GM21528 (cell line): Measurements from ENCODE around the gene HCCS.

ENCODE experiments used
- ATAC-seq: cut with Tn5 transposase; IDR thresholded peaks from one replicate; pipeline ENCODE4 v1.9.1; 2021; ENCODE audit warnings: mild to moderate bottlenecking, moderate library complexity; ENCODE audit not compliant: unreplicated experiment, low FRiP score

Gene HCCS

GRCh38 chrX:11111037-11111851 is at the start of gene HCCS:
HCCS (plus strand) TSS chrX:11111332; CDS start chrX:11112061, 729 bp downstream.
- peak; percentile 95 for ATAC-seq

GRCh38 chrX:11064276-11064675 is 46.9 kb upstream of the HCCS start:
- ATAC-seq = no peak

DNA sequence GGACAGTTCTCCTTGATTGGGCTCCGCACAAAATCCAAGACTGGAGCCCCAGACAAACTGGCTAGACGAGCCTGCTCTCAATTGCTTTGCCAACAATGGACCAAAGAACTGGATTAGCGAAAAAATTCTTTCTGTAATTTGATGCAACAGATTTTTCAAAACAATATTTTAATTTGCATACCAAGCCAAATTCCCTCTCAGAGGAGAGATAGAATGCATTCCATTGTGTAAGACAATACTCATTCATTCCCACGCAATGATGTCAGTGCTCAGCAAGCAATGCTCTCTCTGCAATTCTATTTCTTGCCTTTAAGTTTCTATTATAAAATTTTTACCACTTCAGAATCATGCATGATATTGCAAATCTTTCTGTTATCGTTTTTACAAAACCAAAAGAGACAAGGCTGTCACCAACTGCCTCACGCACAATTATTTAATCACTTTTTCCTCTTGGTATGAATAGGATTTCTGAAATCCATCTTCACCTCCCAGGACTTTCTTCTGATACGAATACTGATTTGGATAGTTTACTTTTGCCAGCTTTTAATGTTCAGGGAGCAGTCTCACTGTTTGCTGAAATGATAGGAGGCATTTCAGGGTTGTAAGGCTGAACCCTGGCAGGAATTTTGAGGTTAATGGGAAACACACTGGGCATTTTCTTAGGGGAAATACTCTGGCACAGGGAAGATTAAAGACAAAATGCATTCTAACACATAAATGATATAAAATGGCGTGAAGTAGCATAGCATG is 46.1 kb upstream of the HCCS start:
- ATAC-seq = no peak

GRCh38 chrX:11066812-11067211 is 44.3 kb upstream of the HCCS start:
- ATAC-seq = no peak

- no peak for ATAC-seq
Observed at GRCh38 chrX:11073381-11073780, 37.8 kb upstream of the HCCS start.

DNA sequence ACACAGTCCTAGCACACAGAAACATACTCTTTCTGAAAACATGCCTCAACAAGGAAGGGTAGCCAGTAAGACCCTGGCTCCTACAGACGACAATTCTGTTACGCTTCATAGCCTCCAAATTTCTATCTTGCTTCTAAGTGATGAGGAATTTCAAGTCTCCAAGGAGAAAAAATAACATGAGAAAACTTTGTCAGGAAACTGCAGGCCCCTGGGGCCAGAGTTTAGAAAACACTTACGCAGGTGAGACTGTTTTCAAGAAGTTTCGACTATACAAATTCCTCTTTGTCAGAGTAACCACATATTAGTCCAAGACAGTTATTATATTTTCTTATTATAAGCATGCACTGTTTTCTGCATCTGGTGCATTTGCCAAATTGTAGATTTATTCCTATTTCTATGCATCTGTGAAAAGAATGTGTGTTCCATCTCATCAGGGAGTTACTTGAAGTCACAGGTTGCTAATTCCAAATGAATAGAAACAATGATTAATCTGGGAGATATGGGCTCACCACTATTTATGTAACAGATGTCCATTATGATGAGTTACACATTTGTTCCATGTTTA is 30.3 kb upstream of the HCCS start:
- no peak for ATAC-seq

- ATAC-seq = no peak
Observed at GRCh38 chrX:11081511-11081910, 29.6 kb upstream of the HCCS start.

DNA sequence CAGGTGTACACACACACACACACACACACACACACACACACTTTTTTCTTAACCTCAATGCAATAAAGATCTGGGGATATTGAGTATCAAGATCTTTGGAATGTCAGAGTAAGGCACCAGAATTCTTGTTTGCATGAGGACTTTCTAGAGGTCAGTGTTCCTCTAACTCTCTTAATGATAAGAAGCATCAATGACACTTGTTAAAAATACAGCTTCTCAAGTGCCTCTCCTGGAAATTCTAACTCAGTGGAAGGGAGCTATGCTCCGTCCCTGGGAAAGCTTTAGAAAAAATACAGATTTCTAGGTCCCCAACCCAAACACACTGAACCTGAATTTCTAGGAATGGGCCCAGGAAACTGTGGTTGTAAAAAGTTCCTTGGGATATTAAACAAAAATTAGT is 25.8 kb upstream of the HCCS start:
- no peak for ATAC-seq

DNA sequence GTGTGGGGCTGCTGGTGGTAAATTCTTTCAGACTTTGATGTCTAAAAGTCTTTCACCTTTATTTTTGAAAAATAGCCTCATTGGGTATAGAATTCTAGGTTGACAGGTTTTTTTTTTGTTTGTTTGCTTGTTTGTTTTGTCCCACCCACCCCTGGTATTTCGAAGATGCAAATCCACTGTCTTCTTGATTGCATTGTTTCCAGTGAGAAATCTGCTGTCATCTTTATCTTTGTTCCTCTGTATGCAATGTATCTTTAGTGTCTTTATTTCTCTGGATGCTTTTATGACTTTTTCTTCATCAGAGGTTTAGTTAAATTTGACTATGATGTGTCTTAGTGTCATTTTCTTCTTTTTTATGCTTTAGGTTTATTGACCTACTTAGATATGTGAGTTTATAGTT is 21.3 kb upstream of the HCCS start:
- no peak for ATAC-seq

DNA sequence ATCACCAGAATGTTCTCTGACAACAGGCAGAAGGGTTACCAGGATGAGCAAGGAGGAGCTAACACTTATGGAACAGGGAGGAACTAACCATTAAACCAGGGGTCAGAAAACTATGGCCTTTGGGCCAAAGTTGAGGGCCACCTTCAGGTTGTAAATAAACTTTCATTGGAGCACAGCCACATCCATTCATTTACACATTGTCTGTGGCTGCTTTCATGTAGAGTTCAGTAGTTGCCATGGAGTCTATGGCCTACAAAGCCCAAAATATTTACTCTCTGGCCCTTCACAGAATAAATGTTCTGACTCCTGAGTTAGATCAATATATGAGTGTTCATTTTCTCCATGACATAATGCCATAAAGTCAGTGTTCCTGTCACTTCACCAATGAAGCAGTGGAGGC is 13.2 kb upstream of the HCCS start:
- ATAC-seq = no peak

DNA sequence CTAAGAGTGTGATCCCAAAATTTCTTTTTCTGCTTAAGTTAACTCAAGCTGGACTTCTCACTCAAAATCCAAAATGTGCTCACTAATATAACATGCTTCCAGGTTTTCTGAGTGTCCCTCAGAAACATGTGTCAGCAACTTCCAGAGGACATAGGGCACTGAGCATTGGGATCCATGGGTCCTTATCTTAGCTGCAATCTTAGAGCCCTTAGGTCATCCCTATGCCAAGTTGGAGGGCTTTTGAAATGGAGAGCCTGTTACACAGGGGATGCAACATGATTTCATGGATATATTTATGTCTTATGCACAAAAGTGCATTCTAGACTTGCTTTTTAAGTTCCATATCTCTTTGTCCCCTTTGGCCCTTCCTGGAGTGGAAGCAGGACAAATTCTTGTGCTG is 11.7 kb upstream of the HCCS start:
- no peak for ATAC-seq

- ATAC-seq = no peak
Observed at GRCh38 chrX:11100281-11101035, 10.7 kb upstream of the HCCS start.

GRCh38 chrX:11103006-11103405 is 8.1 kb upstream of the HCCS start:
- no peak for ATAC-seq

GRCh38 chrX:11103751-11104150 is 7.4 kb upstream of the HCCS start:
- ATAC-seq = no peak

DNA sequence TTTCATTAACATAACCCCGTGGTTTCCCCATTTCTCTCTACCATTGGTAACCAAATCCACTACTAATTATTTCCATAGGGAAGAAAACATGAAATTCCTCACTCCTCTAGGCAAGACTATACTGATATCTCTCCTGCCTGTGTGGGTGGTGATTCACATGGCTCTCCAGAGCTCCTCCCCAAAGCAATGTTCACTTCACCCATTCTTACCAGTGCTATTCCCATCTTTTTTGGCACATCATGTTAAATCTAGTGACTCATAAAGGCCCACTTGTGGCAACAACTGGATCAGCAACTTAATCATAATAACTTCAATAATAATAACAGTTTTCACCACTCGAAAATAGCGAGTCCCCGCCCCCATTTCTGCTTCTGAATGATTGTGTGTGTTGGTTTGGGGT is 6.1 kb upstream of the HCCS start:
- ATAC-seq = no peak

DNA sequence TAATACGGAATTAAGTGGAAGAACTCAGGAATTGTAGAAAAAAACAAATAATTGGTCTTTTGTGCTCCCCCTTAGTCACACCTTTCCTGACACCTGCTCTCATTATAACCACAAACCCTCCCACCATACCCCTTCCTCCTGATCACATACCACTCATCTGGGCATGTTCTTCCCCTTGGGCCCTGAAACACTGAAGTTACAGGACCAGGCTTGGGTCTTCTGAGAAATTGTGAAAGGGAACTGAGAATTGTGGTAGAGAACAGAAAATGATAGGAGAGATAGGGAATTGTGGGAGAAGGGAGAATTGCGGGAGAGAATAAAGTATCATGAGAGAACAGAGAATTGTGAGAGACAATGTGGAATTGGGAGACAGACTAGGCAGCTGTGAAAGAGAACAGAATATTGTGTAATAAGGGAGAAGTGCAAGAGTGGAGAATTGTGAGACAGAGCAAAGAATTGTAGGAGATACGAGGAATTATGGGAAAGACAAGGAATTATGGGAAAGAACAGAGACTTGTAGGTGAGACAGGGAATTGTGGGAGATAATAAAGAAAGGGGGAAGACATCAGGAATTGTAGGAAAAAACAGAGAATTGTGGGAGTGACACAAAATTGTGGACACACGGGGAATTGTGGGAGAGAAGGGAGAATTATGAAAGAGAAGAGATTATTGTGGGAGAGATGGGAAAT is 2.7 kb upstream of the HCCS start:
- no peak for ATAC-seq

DNA sequence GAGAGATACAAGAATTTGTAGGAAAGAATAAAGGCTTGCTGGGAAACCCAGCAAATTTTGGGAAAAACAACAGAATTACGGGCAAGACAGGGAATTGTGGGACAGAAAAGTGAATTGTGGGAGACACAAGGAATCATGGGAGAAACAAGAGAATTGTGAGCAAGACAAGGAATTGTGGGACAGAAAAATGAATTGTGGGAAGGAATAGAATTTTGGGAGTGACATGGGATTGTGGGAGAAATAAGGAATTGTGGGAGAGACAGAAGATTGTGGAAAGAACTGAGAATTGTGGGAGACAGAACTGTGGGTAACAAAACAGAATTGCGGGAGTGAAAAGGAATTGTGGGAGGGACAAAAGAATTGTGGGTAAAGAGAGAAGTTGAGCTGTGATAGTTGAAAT is 1.2 kb upstream of the HCCS start:
- ATAC-seq = no peak

DNA sequence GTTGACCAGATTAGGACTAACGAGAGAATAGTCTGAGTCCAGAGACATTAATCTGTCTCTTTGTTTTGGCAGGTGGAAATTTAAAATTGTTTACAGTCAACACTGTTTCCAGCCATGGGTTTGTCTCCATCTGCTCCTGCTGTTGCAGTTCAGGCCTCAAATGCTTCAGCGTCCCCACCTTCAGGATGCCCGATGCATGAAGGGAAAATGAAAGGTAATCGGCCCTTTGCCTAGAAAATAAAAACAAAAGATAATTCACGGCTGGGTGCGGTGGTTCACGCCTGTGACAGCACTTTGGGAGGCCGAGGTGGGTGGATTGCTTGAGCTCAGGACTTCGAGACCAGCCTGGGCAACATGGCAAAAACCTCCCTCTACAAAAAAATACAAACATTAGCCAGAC is 815 bp downstream of the HCCS start:
- ATAC-seq = no peak

DNA sequence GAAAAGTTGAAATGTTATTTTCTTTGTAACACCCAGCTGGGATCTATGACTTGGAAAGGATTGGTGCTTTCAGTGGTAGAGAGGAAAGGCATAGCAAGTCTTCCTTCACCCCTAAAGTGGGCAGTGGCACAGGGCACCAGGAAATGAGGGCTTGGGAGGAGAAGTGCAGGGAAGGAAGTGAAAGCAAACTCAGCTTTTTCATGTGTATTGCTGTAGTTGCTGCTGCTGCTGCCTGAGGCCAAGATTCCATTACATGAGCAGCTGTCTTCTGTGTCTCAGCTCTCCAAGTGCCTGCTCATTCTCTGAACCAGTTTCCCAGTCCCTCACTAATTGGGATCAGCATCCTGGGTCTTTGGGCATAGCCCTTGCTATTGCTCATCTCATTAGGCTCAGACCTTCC is 2.6 kb downstream of the HCCS start:
- no peak for ATAC-seq

- ATAC-seq = no peak
Observed at GRCh38 chrX:11117745-11118144, 6.6 kb downstream of the HCCS start.
